A549 (cell line): ENCODE measurements around the gene LCK. TPM values are rescaled to one million over a fixed set of nuclear protein-coding genes. Genes with fewer than 3 reads are reported as not detected.

Source experiments
- ATAC-seq, 2 experiments: fragments of 200-7000 bp in 1 of 2; fragments of >200 bp in 1 of 2; cut with Nextera tagmentation in 1 of 2; cut with Tn5 transposase in 1 of 2; 3 replicates each; pipeline versions ENCODE4 v1.8.0 to v1.9.1; 2018 to 2020; ENCODE audit warnings: mild to moderate bottlenecking in 1 of 2, moderate library complexity in 1 of 2
- CTCF ChIA-PET: fragments of 300-600 bp; sonication (Branson Sonifier 250); formaldehyde crosslinking; extraction: SDS; loops from one replicate; lab custom pipeline; 2021; ENCODE audit warnings: antibody characterized with exemption, inconsistent platforms; lab: Yijun Ruan, JAX
- POLR2A ChIA-PET: fragments of 350-600 bp; formaldehyde crosslinking; extraction: SDS; loops from one replicate; lab custom pipeline; 2021; ENCODE audit warnings: antibody characterized with exemption, inconsistent platforms; lab: Yijun Ruan, JAX
- DNase-seq, 2 experiments: peaks; one replicate each; pipeline versions ENCODE4 v3.0.0 to v3.0.0-alpha.2; 2011 to 2016; ENCODE audit warnings: low read depth in 1 of 2, low spot score in 1 of 2
- FAIRE-seq: peaks from 2 replicates; lab custom pipeline; 2011; peaks lifted over from hg19 to GRCh38; lab: Jason Lieb, UNC
- H3K27ac ChIP-seq, 2 experiments: fragments of >200 bp; sonication (Bioruptor Twin); formaldehyde crosslinking; 3 replicates each; pipeline ENCODE4 v1.5.1; 2016 to 2017
- H3K4me1 ChIP-seq: fragments of >200 bp; sonication (Bioruptor Twin); formaldehyde crosslinking; 3 replicates; pipeline ENCODE4 v1.6.1; 2016
- H3K4me2 ChIP-seq: fragments of >200 bp; sonication (Bioruptor Twin); formaldehyde crosslinking; 3 replicates; pipeline ENCODE4 v1.6.1; 2016
- H3K4me3 ChIP-seq: fragments of >200 bp; sonication (Bioruptor Twin); formaldehyde crosslinking; 3 replicates; pipeline ENCODE4 v1.5.1; 2016
- H3K9me3 ChIP-seq: fragments of >200 bp; sonication (Bioruptor Twin); formaldehyde crosslinking; 3 replicates; pipeline ENCODE4 v1.6.1; 2016
- ATOH8 ChIP-seq: fragments of 250-450 bp; sonication (Bioruptor Pico); IDR thresholded peaks from 2 replicates; pipeline ENCODE4 v1.5.0; 2020; ENCODE audit warnings: low read depth, mild to moderate bottlenecking, moderate library complexity
- BCL3 ChIP-seq: fragments of >200 bp; sonication (Bioruptor Twin); formaldehyde crosslinking; IDR thresholded peaks from 3 replicates; pipeline ENCODE4 v1.6.1; 2016
- CBX2 ChIP-seq: fragments of 200-600 bp; sonication (generic); IDR thresholded peaks from 2 replicates; pipeline ENCODE4 v1.6.1; 2016; ENCODE audit warnings: low read depth, mild to moderate bottlenecking, borderline replicate concordance
- CBX8 ChIP-seq: fragments of 200-600 bp; sonication (generic); IDR thresholded peaks from 2 replicates; pipeline ENCODE4 v1.6.1; 2016
- CHD2 ChIP-seq: fragments of 150-350 bp; IDR thresholded peaks from 2 replicates; pipeline ENCODE4 v1.6.1; 2014; ENCODE audit warnings: low read length; ENCODE audit not compliant: partially characterized antibody
- CHD4 ChIP-seq: fragments of 200-600 bp; sonication (generic); IDR thresholded peaks from 2 replicates; pipeline ENCODE4 v1.6.1; 2016; ENCODE audit warnings: antibody characterized with exemption, mild to moderate bottlenecking, borderline replicate concordance
- CTCF ChIP-seq: fragments of >200 bp; sonication (Bioruptor Twin); formaldehyde crosslinking; IDR thresholded peaks from 3 replicates; pipeline ENCODE4 v1.5.1; 2016
- E2F6 ChIP-seq: IDR thresholded peaks from 2 replicates; pipeline ENCODE4 v1.6.1; 2012; ENCODE audit warnings: low read depth, borderline replicate concordance
- EHMT2 ChIP-seq: fragments of 200-600 bp; sonication (generic); IDR thresholded peaks from 2 replicates; pipeline ENCODE4 v1.6.1; 2016; ENCODE audit warnings: antibody characterized with exemption, low read depth, mild to moderate bottlenecking, moderate library complexity
- FOSB ChIP-seq: fragments of 250-450 bp; sonication (Bioruptor Pico); IDR thresholded peaks from 2 replicates; pipeline ENCODE4 v1.5.0; 2020; ENCODE audit warnings: mild to moderate bottlenecking, moderate library complexity
- FOSL2 ChIP-seq, 2 experiments: fragments of 450-650 bp in 1 of 2; fragments of >200 bp in 1 of 2; sonication (Bioruptor Twin) in 1 of 2; formaldehyde crosslinking; IDR thresholded peaks; 2 replicates each; pipeline versions ENCODE4 v1.5.0 to v1.6.1; 2016 to 2020; ENCODE audit warnings: mild to moderate bottlenecking in 1 of 2, moderate library complexity in 1 of 2
- FOXS1 ChIP-seq: fragments of 250-450 bp; sonication (Bioruptor Pico); IDR thresholded peaks from 2 replicates; pipeline ENCODE4 v1.5.0; 2020; ENCODE audit warnings: mild to moderate bottlenecking, moderate library complexity
- HES2 ChIP-seq: fragments of >200 bp; sonication (Bioruptor Twin); formaldehyde crosslinking; IDR thresholded peaks from 2 replicates; pipeline ENCODE4 v1.6.1; 2016
- MAX ChIP-seq: IDR thresholded peaks from 2 replicates; pipeline ENCODE4 v1.6.1; 2012
- NFE2L2 ChIP-seq: fragments of 150-350 bp; conservative IDR thresholded peaks from 2 replicates; pipeline ENCODE4 v1.6.1; 2014; ENCODE audit warnings: low read length
- PHF8 ChIP-seq: fragments of 200-600 bp; sonication (generic); IDR thresholded peaks from 2 replicates; pipeline ENCODE4 v1.6.1; 2016; ENCODE audit warnings: low read depth, mild to moderate bottlenecking, antibody characterized with exemption, moderate library complexity, borderline replicate concordance
- RAD21 ChIP-seq, 2 experiments: fragments of >200 bp in 1 of 2; sonication (Bioruptor Twin) in 1 of 2; formaldehyde crosslinking in 1 of 2; IDR thresholded peaks in 1 of 2; conservative IDR thresholded peaks in 1 of 2; 2 replicates in 1 of 2; 3 replicates in 1 of 2; pipeline ENCODE4 v1.6.1; 2012 to 2018; ENCODE audit warnings: inconsistent platforms in 1 of 2
- RFX5 ChIP-seq: fragments of 450-650 bp; IDR thresholded peaks from 2 replicates; pipeline ENCODE4 v1.7.1; 2014; ENCODE audit warnings: antibody characterized with exemption, mild to moderate bottlenecking, moderate library complexity
- TP53 ChIP-seq: fragments of 250-450 bp; sonication (Bioruptor Pico); IDR thresholded peaks from 2 replicates; pipeline ENCODE4 v1.5.0; 2021; ENCODE audit warnings: mild to moderate bottlenecking, moderate library complexity
- ZC3H11A ChIP-seq: fragments of 450-650 bp; IDR thresholded peaks from 2 replicates; pipeline ENCODE4 v1.6.1; 2014; ENCODE audit warnings: antibody characterized with exemption, mild to moderate bottlenecking
- WGBS: methylation state at CpG from one replicate; pipeline ENCODE4 v1.1.6; 2017; ENCODE audit errors: missing lambda C conversion rate; 5-methylcytosine and 5-hydroxymethylcytosine counted together
- polyA plus RNA-seq, 4 experiments: library from polyadenylated mRNA; depleted of rRNA in 3 of 4; stranded (reverse); fragments of >200 nt; fragmentation: RNase III in 1 of 4; extraction: RNeasy Plus Mini Kit Qiagen cat#74134 plus additional on column Dnase treatment in 1 of 4; gene quantifications; 2 replicates in 3 of 4; 3 replicates in 1 of 4; pipeline ENCODE4 v1.2.3, GENCODE V29; 2011 to 2017

LCK gene
- polyA plus RNA-seq, 2 of the 4 experiments (the other 2 are of a cell fraction): 0.03 TPM; not detected in 1

GRCh38 chr1:32241001-32241763 is 9.9 kb upstream of the LCK start:
- WGBS: 1% methylated on average over 11 of the region's 55 CpGs
- H3K4me2 ChIP-seq: peak overlapping the region; percentile 81
- FAIRE-seq (no peak), ATAC-seq (peak; percentile 72 to 75), DNase-seq (peak; percentile 42 to 54)
- no peak for TF ChIP-seq TP53
- no peak for TF ChIP-seq ZC3H11A
- peak; percentile 80 for TF ChIP-seq MAX
- TF ChIP-seq E2F6: peak; percentile 84
- TF ChIP-seq NFE2L2: no peak
- no peak for TF ChIP-seq RAD21 (conservative IDR thresholded peaks at IDR 0.05 in 1 of 2, IDR thresholded peaks at IDR 0.05 in 1 of 2)
- TF ChIP-seq FOSL2 (IDR thresholded peaks at IDR 0.05): no peak
- TF ChIP-seq FOSL2 (CRISPR knock-in tag; IDR thresholded peaks at IDR 0.05): peak; percentile 62
- no peak for TF ChIP-seq CBX8
- ChIA-PET POLR2A (interaction anchor here (0.6 to 3.4 kb wide), 9 partner anchors 11 to 118 kb away, joined by 3 to 16 read pairs (median 5); partner anchors contain the start of genes HDAC1, MARCKSL1 and TXLNA), CTCF (interaction anchor here (1.2 to 4.8 kb wide), 13 partner anchors 9 to 82 kb away, joined by 3 to 45 read pairs (median 7); partner anchors contain the start of genes HDAC1 and LCK)
- H3K9me3 ChIP-seq: no peaks in the 10 kb centered on the region
- peak overlapping the region; percentile 56 for H3K4me3 ChIP-seq
- peak overlapping the region; percentile 79 to 94 for H3K27ac ChIP-seq
- peaks cover 32% of the 10 kb centered on the region for H3K4me1 ChIP-seq

- Histone ChIP-seq H3K4me1 (peaks cover 23% of the 10 kb centered on the region), H3K4me2 (peak overlapping the region; percentile 81; the same call in 2 of the 3 replicates), H3K27ac (peak overlapping the region; percentile 21 to 94; a peak in 3 of 6 replicates), H3K9me3 (no peaks in the 10 kb centered on the region), H3K4me3 (no peak overlapping the region)
- ChIA-PET CTCF (interaction anchor here (0.6 to 4.8 kb wide), 4 partner anchors 11 to 75 kb away, joined by 3 to 27 read pairs (median 4); no protein-coding TSS in a partner anchor), POLR2A (interaction anchor here (3.4 kb wide), 1 partner anchor 94 kb away, joined by 16 read pairs; the partner anchor contains the start of gene MARCKSL1)
- 30% methylated on average over 7 of the region's 7 CpGs for WGBS
- peak in 1 of 2 experiments; percentile 32 for DNase-seq
- no peak for FAIRE-seq
- TF ChIP-seq E2F6 (no peak), ATOH8 (no peak), HES2 (no peak), CTCF (no peak), BCL3 (no peak), PHF8 (no peak), CHD2 (no peak), FOSB (no peak), FOXS1 (CRISPR knock-in tag) (no peak), EHMT2 (no peak), CBX2 (no peak), CHD4 (no peak), RFX5 (no peak)
- no peak for ATAC-seq
These were observed 8.7 kb upstream of the LCK start for GRCh38 chr1:32242341-32242851.
